ENCODE data around the gene CARD19. TPM values are rescaled to one million over a fixed set of nuclear protein-coding genes. Genes with fewer than 3 reads are reported as not detected.

Gene CARD19
- total and polyA plus RNA-seq, 2 of the 8 experiments (the other 6 are each of a cell fraction or from before 2014, with no cell fraction given), result 21.2 to 112 TPM

GRCh38 chr9:93123561-93124283 lies 27.7 kb downstream of the CARD19 start:
- H3K79me2 ChIP-seq (ENCODE audit: control insufficient read depth in 1 of 2, insufficient read depth in 2 of 2, low read length in 2 of 2), result peaks cover 0 to 2% of the 10 kb centered on the region in 2 experiments; a peak in 1 of 4 replicates
- H2BK12ac ChIP-seq (ENCODE audit: low read depth, low read length), result no peak overlapping the region
- H3K4me1 ChIP-seq (replicated peaks in 1 of 4; ENCODE audit: control insufficient read depth in 3 of 4, insufficient read depth in 4 of 4, low read length in 3 of 4), result peaks cover 0 to 14% (median 9%) of the 10 kb centered on the region in 4 experiments; a peak in 6 of 7 replicates
- no peak overlapping the region for H3K4me3 ChIP-seq (ENCODE audit: extremely low read depth in 1 of 4, insufficient read depth in 2 of 4, low read depth in 3 of 4, low read length in 4 of 4)
- ChIA-PET POLR2A (ENCODE audit: partially characterized antibody) (no interaction called here), CTCF (ENCODE audit: partially characterized antibody) (interaction anchor here (1.0 to 8.5 kb wide), 7 partner anchors 10 to 167 kb away, joined by 3 to 96 read pairs (median 4); no protein-coding TSS in a partner anchor)
- FAIRE-seq, result no peak
- DNase-seq (ENCODE audit: low read depth in 1 of 2, low spot score in 2 of 2), result no peak
- peaks cover 4% of the 10 kb centered on the region for H3K79me1 ChIP-seq (ENCODE audit: low read depth, low read length)
- no peak overlapping the region for H2BK5ac ChIP-seq (ENCODE audit: low read depth, low read length)
- peaks cover 0 to 4% (median 0%) of the 10 kb centered on the region in 4 experiments; a peak in 1 of 8 replicates for H3K36me3 ChIP-seq (ENCODE audit: control insufficient read depth in 2 of 4, insufficient read depth in 4 of 4, low read length in 3 of 4)
- no peak overlapping the region for H3K56ac ChIP-seq (replicated peaks; ENCODE audit: insufficient read length, low read depth, low read length)
- H3K14ac ChIP-seq (ENCODE audit: insufficient read length), result no peak overlapping the region
- H2AFZ ChIP-seq (ENCODE audit: low read length), result no peak overlapping the region
- no peak overlapping the region for H3K9ac ChIP-seq (replicated peaks in 1 of 4; ENCODE audit: extremely low read depth in 1 of 4, low read depth in 3 of 4, low read length in 3 of 4)
- no peak overlapping the region for H4K91ac ChIP-seq (replicated peaks; ENCODE audit: insufficient read length, low read length)
- no peak overlapping the region for H2BK120ac ChIP-seq (replicated peaks; ENCODE audit: low read depth, low read length)
- no peaks in the 10 kb centered on the region for H3K9me3 ChIP-seq (ENCODE audit: insufficient read depth in 2 of 2, low read depth in 1 of 2, low read length in 1 of 2)
- no peak overlapping the region for H3K27ac ChIP-seq (ENCODE audit: low read depth, low read length)
- H4K8ac ChIP-seq (ENCODE audit: extremely low read depth, insufficient read depth, low read length), result no peak overlapping the region
- no peak overlapping the region for H2BK20ac ChIP-seq (ENCODE audit: low read length)
- no peak overlapping the region for H3K18ac ChIP-seq (ENCODE audit: extremely low read depth, low read length)
- no peak overlapping the region for H3K4ac ChIP-seq (replicated peaks; ENCODE audit: insufficient read length, low read depth, low read length)
- WGBS, 2 experiments (ENCODE audit: extremely low coverage in 1 of 2, insufficient coverage in 1 of 2, insufficient read length in 1 of 2, insufficient replicate concordance in 2 of 2, low coverage in 1 of 2, low lambda C conversion rate in 2 of 2, missing lambda C conversion rate in 1 of 2), result 85% methylated on average over 14 of the region's 14 CpGs; no CpG with 5 or more reads in 1 of the 2 experiments
- no peak overlapping the region for H4K5ac ChIP-seq (ENCODE audit: insufficient read length, low read depth, low read length)
- no peak overlapping the region for H3K23ac ChIP-seq (ENCODE audit: insufficient read length)
- peaks cover 0 to 18% of the 10 kb centered on the region in 2 experiments for H4K20me1 ChIP-seq (replicated peaks in 1 of 2; ENCODE audit: control insufficient read depth in 1 of 2, insufficient read depth in 2 of 2, low read length in 2 of 2)
- H2AK5ac ChIP-seq (ENCODE audit: low read depth, low read length), result no peak overlapping the region
- no peaks in the 10 kb centered on the region; a peak in 1 of 7 replicates for H3K27me3 ChIP-seq (replicated peaks in 1 of 4; ENCODE audit: control insufficient read depth in 3 of 4, extremely low read depth in 1 of 4, insufficient read depth in 3 of 4, low read length in 3 of 4)
- 0 out of 2 replicates have a peak, but pooled peaks cover 1% of the 10 kb centered on the region for H3K23me2 ChIP-seq (ENCODE audit: low read depth, low read length)
- H3K4me2 ChIP-seq (ENCODE audit: insufficient read depth in 1 of 2, low read depth in 2 of 2, low read length in 2 of 2), result no peak overlapping the region
- no peak overlapping the region for H2BK15ac ChIP-seq (ENCODE audit: low read length)
- no peak for TF ChIP-seq CTBP2 (IDR thresholded peaks at IDR 0.05; ENCODE audit: borderline replicate concordance, insufficient read depth, insufficient read length, low read length)
- TF ChIP-seq CREB1 (IDR thresholded peaks at IDR 0.05), result no peak
- no peak for TF ChIP-seq RNF2 (IDR thresholded peaks at IDR 0.05; ENCODE audit: borderline replicate concordance, low read depth, low read length, missing control alignments, poor library complexity, severe bottlenecking)
- TF ChIP-seq KDM4A (IDR thresholded peaks at IDR 0.05; ENCODE audit: low read depth, low read length, severe bottlenecking), result no peak
- no peak for TF ChIP-seq E2F6 (IDR thresholded peaks at IDR 0.05)
- no peak for TF ChIP-seq RXRA (IDR thresholded peaks at IDR 0.05; ENCODE audit: insufficient read depth, low read depth, low read length)
- no peak for TF ChIP-seq JUND (IDR thresholded peaks at IDR 0.05; ENCODE audit: low read length)
- TF ChIP-seq SIX5 (IDR thresholded peaks at IDR 0.05; ENCODE audit: low read depth, low read length), result no peak
- no peak for TF ChIP-seq TCF12 (IDR thresholded peaks at IDR 0.05; ENCODE audit: low read depth, low read length)
- TF ChIP-seq POLR2AphosphoS5 (IDR thresholded peaks at IDR 0.05; ENCODE audit: low read depth, low read length), result no peak
- TF ChIP-seq CBX8 (IDR thresholded peaks at IDR 0.05; ENCODE audit: borderline replicate concordance, low read depth, low read length), result no peak
- no peak for TF ChIP-seq NRF1 (IDR thresholded peaks at IDR 0.05; ENCODE audit: low read depth, low read length)

All from H1 (cell line).